VCaP (cell line): ENCODE results near the gene CPT1C.

Experiments
- H3K27ac ChIP-seq: fragments of 450-650 bp; 2 replicates; pipeline ENCODE4 v1.5.1; 2017
- TF ChIP-seq, protein P1 (sequence below): fragments of 450-650 bp; conservative IDR thresholded peaks from 2 replicates; pipeline ENCODE4 v1.5.1; 2017; ENCODE audit warnings: mild to moderate bottlenecking, moderate library complexity

The CPT1C gene

DNA sequence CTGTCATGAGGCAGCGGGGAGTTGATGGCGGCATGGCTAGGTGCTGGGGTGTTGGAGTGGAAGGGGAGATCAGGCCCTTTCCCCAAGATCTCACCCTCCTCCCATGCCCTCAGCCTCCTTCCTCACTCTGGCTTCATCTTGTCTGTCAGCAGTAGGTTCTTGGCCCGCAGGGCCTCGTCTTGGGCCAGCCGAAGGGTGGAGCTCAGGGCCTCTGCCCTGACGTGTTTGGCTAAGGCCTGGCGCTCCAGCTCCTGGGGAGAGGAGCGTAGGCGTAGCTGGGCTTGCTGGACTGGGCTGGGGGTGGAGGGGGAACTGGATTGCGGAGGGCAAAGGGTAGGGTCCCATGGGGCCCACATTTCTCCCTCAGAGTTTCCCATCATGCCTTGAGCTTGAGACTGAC, 49.0 kb downstream of the CPT1C start:
- no peak overlapping the region for H3K27ac ChIP-seq
- TF ChIP-seq, protein P1, sequence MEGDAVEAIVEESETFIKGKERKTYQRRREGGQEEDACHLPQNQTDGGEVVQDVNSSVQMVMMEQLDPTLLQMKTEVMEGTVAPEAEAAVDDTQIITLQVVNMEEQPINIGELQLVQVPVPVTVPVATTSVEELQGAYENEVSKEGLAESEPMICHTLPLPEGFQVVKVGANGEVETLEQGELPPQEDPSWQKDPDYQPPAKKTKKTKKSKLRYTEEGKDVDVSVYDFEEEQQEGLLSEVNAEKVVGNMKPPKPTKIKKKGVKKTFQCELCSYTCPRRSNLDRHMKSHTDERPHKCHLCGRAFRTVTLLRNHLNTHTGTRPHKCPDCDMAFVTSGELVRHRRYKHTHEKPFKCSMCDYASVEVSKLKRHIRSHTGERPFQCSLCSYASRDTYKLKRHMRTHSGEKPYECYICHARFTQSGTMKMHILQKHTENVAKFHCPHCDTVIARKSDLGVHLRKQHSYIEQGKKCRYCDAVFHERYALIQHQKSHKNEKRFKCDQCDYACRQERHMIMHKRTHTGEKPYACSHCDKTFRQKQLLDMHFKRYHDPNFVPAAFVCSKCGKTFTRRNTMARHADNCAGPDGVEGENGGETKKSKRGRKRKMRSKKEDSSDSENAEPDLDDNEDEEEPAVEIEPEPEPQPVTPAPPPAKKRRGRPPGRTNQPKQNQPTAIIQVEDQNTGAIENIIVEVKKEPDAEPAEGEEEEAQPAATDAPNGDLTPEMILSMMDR, result no peak

DNA sequence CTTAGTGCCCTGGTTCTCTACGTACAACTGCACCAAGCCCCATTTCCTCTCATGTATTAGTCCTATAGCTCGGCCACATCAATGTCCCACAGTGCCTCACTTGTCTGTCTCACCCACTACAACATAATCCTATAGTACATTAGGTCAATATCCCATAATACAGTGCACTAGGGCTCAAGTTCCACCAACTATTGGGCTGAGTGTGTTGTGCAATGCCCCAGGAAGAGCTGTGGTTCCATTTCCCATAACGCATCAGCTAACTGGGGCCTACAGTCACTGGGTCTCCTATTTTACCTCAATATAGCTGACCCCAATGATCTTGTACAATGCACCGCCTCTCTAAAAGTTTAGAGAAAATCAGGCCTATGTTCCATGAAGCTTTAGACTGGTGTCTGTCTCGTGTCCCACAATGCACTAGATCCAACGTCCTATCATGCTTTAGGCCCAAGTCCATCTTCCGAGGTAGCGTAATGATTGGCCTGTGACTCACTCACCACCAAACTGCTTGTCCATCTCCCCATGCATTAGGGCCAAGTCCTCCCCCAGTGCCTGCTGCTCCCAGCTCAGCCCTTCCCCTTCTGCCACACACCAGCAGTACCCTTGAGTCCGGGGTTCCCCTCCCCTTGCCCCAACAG, 50.4 kb downstream of the CPT1C start:
- TF ChIP-seq, protein P1, result no peak
- no peak overlapping the region for H3K27ac ChIP-seq

DNA sequence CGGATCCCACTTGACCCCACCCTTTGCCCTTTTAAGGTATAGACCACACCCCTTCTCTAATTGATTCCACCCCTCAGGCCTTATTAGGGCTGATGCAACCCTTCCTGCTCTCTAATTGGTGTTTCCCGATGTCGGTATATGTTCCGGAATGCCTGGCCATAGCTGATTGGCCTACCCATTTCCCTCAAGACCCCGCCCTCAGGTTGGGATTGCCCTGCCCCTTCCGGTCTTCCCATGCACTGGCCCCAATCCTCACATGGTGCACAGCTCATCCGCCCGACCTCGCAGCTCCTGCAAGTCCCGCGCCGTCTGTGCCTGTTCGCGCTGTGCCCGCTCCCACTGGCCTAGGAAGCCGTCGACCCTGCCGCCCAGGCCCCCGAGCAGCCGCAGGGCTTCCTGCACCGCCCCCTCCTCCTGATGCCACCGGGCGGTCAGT, 54.0 kb downstream of the CPT1C start:
- TF ChIP-seq, protein P1, result no peak
- H3K27ac ChIP-seq, result no peak overlapping the region

DNA sequence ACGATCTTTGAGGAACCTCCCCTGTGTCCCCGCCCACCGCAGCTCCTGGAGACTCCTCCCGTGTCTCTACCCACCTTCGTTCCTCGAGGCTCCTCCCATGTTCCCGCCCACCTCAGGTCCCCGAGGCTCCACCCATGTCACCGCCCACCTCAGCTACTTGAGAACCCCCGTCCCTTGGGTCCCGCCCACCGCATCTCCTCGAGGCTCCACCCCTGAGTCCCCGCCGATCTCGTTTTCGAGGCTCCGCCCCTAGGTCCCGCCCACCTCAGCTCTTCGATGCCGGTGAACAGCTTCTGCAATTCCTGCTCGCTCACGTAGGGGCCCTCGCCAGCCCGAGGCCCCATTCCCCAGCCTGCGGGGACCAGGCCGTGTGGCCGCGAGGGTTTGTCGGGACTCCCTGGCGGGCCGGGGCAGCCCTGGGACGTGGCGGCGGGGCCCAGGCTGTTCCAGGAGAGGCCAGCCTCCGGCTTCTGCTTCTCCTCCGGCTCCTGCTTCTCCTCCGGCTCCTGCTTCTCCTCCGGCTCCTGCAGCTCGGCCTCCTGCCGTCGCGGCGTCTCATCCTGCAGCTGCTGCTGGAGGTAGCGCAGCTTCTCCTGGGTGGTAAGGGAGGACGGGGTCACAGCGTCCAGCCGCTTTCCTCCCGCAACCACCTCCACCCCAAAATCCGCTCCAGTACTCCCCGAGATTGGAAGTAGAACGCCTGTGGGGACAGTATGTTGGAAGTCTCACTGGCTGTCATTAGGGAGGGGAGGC, 55.5 kb downstream of the CPT1C start:
- no peak overlapping the region for H3K27ac ChIP-seq
- TF ChIP-seq, protein P1, result no peak

DNA sequence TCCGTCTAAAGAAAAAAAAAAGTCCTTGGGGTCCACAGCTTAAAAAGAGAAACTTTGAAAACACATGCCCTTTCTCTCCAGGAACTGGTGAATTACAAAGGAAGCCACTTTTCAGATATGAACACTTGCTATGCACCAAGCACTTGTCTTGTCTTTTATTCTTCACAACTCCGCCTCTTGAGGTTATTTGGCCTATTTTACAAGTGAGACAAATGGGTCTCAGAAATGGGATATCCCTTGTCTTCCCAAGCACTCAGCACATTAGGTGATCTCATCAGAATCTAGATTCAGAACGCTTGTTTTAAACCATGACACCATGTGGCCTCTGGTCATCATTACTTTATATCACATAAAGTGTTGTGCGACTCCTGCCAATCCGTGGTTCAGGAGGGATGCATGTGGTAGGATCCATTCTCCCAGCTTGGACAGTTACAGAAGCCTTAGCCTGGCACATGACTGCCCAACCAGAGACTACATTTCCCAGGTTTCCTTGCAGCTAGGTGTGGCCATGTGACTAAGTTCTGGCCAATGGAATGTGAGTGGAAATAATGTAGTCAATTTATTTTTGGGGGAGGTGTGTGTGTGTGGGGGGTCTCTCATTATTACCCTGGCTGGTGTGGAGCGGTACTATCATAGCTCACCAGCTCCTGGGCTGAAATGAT, 58.3 kb downstream of the CPT1C start:
- no peak overlapping the region for H3K27ac ChIP-seq
- TF ChIP-seq, protein P1, result no peak

DNA sequence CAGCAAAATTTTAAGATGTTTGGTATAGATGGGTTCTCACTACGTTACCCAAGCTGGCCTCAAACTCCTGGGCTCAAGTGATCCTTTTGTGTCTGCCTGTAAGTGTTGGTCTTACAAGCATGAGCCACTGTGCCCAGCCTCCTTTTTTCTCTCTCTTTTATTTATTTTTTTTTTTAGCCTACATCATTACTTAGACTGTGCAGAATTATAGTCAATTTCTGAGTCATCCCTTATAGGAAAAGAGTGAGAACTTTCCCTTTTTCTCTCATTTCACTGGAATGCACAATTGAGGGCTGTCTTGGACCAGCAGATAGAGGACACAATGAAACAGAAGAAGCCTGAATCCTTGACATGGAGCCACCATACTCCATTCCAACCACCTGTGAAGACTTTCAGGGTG, 58.9 kb downstream of the CPT1C start:
- H3K27ac ChIP-seq, result no peak overlapping the region
- TF ChIP-seq, protein P1, result no peak

DNA sequence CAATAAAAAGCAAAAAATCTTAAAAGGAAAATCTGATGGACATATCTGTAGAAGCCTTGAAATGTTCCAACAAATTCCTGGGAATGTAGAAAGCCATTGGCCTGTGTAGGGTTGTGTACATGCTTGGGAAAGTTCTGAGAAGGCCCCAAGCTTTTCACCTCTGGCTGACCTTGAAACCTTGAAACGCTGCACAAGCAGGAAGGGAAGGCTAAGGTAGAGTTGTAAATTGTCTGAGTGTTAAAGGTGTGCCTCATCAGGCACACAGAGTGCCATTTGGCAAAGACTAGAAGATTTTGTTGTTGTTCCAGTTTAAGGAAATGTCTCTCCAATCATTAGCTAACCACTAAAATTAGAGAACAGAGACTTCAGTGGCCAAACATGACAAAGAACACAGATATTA, 61.8 kb downstream of the CPT1C start:
- no peak overlapping the region for H3K27ac ChIP-seq
- TF ChIP-seq, protein P1, result no peak
